GM10266 (cell line): ENCODE results near the gene STARD9.
A peak's percentile ranks its signal among the peaks of the same experiment; 100 is the strongest.

ENCODE experiments used
- DNase-seq: peaks from one replicate; pipeline ENCODE4 v3.0.0; 2012; ENCODE audit errors: extremely low spot score
- CTCF ChIP-seq: IDR thresholded peaks from 2 replicates; pipeline ENCODE4 v1.5.1; 2012; ENCODE audit warnings: mild to moderate bottlenecking, low read depth; ENCODE audit not compliant: control insufficient read depth, insufficient read depth; ENCODE audit errors: missing control alignments

STARD9 gene

GRCh38 chr15:42577514-42578031, 2.2 kb downstream of the STARD9 start:
- no peak for TF ChIP-seq CTCF
- peak; percentile 58 for DNase-seq

- no peak for DNase-seq
- TF ChIP-seq CTCF, result no peak
These were observed 3.7 kb downstream of the STARD9 start for GRCh38 chr15:42578984-42579537.

GRCh38 chr15:42581272-42581730, 5.9 kb downstream of the STARD9 start:
- peak; percentile 75 for DNase-seq
- TF ChIP-seq CTCF, result peak; percentile 7

GRCh38 chr15:42582569-42583375, 7.4 kb downstream of the STARD9 start:
- TF ChIP-seq CTCF, result no peak

GRCh38 chr15:42584031-42584765, 8.8 kb downstream of the STARD9 start:
- no peak for TF ChIP-seq CTCF
- no peak for DNase-seq

More at GRCh38 chr15:42582569-42583375, 7.4 kb downstream of the STARD9 start:
- no peak for DNase-seq

- no peak for TF ChIP-seq CTCF
These were observed 15.3 kb downstream of the STARD9 start for GRCh38 chr15:42590619-42591237.

More at GRCh38 chr15:42590619-42591237, 15.3 kb downstream of the STARD9 start:
- DNase-seq, result no peak
